Loucy (cell line): ENCODE data around the gene EVI5.

Experiments used
- H2AFZ ChIP-seq: fragments of 200-600 bp; sonication (generic); 2 replicates; pipeline ENCODE4 v1.6.0; 2016; ENCODE audit warnings: antibody characterized with exemption, mild to moderate bottlenecking, low read length, moderate library complexity
- H3F3A ChIP-seq: fragments of 200-600 bp; 2 replicates; pipeline ENCODE4 v1.6.0; 2016; ENCODE audit warnings: antibody characterized with exemption, low read depth, mild to moderate bottlenecking
- H3K27me3 ChIP-seq: fragments of 200-600 bp; sonication (generic); 2 replicates; pipeline ENCODE4 v1.6.1; 2014; ENCODE audit warnings: low read length, mild to moderate bottlenecking; ENCODE audit not compliant: insufficient read depth, poor library complexity, severe bottlenecking
- H3K36me3 ChIP-seq: fragments of 200-600 bp; sonication (generic); 2 replicates; pipeline ENCODE4 v1.6.1; 2016; ENCODE audit warnings: low read length; ENCODE audit not compliant: insufficient read depth
- H3K4me1 ChIP-seq: fragments of 200-600 bp; sonication (generic); 2 replicates; pipeline ENCODE4 v1.5.1; 2014; ENCODE audit warnings: low read length, mild to moderate bottlenecking; ENCODE audit not compliant: insufficient read depth, poor library complexity, severe bottlenecking
- H3K4me2 ChIP-seq: fragments of 200-600 bp; sonication (generic); 2 replicates; pipeline ENCODE4 v1.6.0; 2014; ENCODE audit warnings: antibody characterized with exemption, low read length, low read depth, mild to moderate bottlenecking; ENCODE audit not compliant: poor library complexity, severe bottlenecking
- H3K4me3 ChIP-seq: fragments of 200-600 bp; sonication (generic); 2 replicates; pipeline ENCODE4 v1.5.1; 2014; ENCODE audit warnings: low read length, mild to moderate bottlenecking, mixed read lengths; ENCODE audit not compliant: poor library complexity, severe bottlenecking
- H3K79me2 ChIP-seq: fragments of 200-600 bp; sonication (generic); 2 replicates; pipeline ENCODE4 v1.6.1; 2014; ENCODE audit warnings: low read length; ENCODE audit not compliant: insufficient read depth
- H3K9ac ChIP-seq: fragments of 200-600 bp; sonication (generic); 2 replicates; pipeline ENCODE4 v1.6.0; 2014; ENCODE audit warnings: mild to moderate bottlenecking, low read depth, low read length, moderate library complexity; ENCODE audit not compliant: poor library complexity, severe bottlenecking
- H3K9me2 ChIP-seq: fragments of 200-600 bp; sonication (generic); replicated peaks from 2 replicates; pipeline ENCODE4 v1.6.1; 2016; ENCODE audit warnings: low read depth, low read length, mixed read lengths
- H3K9me3 ChIP-seq: fragments of 200-600 bp; sonication (generic); 2 replicates; pipeline ENCODE4 v1.6.1; 2014; ENCODE audit warnings: mild to moderate bottlenecking, antibody characterized with exemption, low read length, low read depth; ENCODE audit not compliant: insufficient read depth
- H4K20me1 ChIP-seq: fragments of 200-600 bp; sonication (generic); 2 replicates; pipeline ENCODE4 v1.6.0; 2014; ENCODE audit warnings: antibody characterized with exemption, low read length, mild to moderate bottlenecking; ENCODE audit not compliant: insufficient read depth, poor library complexity, severe bottlenecking
- EZH2phosphoT487 ChIP-seq: fragments of 200-600 bp; IDR thresholded peaks from 2 replicates; pipeline ENCODE4 v1.6.1; 2018; ENCODE audit warnings: antibody characterized with exemption, mild to moderate bottlenecking, moderate library complexity, borderline replicate concordance
- TF ChIP-seq, protein P1 (sequence below): fragments of 200-600 bp; sonication (generic); conservative IDR thresholded peaks from 2 replicates; pipeline ENCODE4 v1.5.1; 2014; ENCODE audit warnings: mild to moderate bottlenecking, antibody characterized with exemption, low read length

The EVI5 gene

DNA sequence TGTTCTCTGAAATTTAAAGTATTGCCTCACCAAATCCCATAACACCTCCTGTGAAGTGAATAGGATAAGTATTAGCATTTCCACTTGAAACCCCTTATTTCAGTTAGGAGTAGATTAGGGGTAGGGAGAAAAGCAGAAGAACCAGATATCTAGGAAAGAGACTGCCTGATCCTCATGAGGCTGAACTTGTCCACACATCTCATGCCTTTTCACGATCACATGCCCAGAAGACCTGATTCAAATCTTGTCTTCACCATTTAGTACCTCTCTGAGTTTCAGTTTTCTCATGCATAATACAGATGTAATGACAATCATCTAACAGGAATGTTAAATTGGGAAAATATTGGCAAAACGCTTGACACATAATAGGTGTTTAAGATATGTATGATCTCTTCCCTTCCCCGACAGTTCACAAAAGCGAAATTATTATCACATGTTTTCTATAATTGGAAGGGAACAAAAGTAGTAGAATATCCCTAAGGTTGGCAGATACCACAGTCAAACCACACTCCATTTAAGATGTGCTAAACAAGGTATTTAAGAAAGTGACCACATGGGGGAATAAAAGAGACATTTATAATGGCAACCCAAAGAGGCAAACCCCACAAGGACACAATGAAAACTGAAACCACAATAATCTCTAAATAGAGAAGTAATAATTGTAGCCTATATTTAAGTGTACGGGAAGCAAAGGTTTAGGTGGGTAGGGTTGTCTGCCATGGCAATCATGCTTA, 323.4 kb downstream of the EVI5 start:
- Histone ChIP-seq H3K9ac (no peak overlapping the region), H4K20me1 (no peaks in the 10 kb centered on the region), H3K4me1 (peaks cover 58% of the 10 kb centered on the region), H3K9me3 (no peaks in the 10 kb centered on the region), H3K4me2 (peak overlapping the region; percentile 75), H3K27me3 (no peaks in the 10 kb centered on the region), H3K9me2 (no peaks in the 10 kb centered on the region), H3K36me3 (no peaks in the 10 kb centered on the region), H3F3A (peaks cover 4% of the 10 kb centered on the region; the same call in 1 of the 2 replicates), H3K4me3 (no peak overlapping the region), H3K79me2 (no peaks in the 10 kb centered on the region), H2AFZ (peak overlapping the region; percentile 37)
- TF ChIP-seq, protein P1, sequence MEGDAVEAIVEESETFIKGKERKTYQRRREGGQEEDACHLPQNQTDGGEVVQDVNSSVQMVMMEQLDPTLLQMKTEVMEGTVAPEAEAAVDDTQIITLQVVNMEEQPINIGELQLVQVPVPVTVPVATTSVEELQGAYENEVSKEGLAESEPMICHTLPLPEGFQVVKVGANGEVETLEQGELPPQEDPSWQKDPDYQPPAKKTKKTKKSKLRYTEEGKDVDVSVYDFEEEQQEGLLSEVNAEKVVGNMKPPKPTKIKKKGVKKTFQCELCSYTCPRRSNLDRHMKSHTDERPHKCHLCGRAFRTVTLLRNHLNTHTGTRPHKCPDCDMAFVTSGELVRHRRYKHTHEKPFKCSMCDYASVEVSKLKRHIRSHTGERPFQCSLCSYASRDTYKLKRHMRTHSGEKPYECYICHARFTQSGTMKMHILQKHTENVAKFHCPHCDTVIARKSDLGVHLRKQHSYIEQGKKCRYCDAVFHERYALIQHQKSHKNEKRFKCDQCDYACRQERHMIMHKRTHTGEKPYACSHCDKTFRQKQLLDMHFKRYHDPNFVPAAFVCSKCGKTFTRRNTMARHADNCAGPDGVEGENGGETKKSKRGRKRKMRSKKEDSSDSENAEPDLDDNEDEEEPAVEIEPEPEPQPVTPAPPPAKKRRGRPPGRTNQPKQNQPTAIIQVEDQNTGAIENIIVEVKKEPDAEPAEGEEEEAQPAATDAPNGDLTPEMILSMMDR: peak; percentile 57
- TF ChIP-seq EZH2phosphoT487: no peak

DNA sequence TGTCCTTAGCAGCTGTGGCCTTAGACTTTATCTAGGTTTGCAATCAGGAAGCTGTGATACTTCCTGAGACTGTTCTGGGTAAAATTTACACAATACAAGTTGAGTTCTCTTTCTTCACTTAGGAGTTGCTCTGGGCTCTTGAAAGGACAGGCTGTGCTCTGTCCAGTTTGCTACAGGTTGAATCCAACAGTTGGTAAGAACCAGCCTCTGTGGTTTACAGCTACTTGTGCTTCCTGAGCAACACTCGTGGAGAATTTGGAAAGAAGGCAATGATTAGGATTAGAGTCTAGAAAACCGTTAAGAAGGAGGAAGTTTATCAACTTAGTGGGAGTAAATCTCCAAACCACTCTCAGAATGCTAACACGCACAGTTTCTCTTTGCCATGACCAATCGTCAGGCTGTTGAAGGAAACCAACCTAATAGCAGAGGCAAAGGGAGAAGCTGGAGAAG, 325.0 kb downstream of the EVI5 start:
- no peaks in the 10 kb centered on the region for H3K27me3 ChIP-seq
- no peaks in the 10 kb centered on the region for H3K9me3 ChIP-seq
- H3K9ac ChIP-seq: peak overlapping the region; percentile 70

More for the DNA sequence above, 325.0 kb downstream of the EVI5 start:
- Histone ChIP-seq H3K4me2 (peak overlapping the region; percentile 75), H3K79me2 (no peaks in the 10 kb centered on the region), H3K4me1 (peaks cover 50% of the 10 kb centered on the region), H3K36me3 (no peaks in the 10 kb centered on the region), H3K4me3 (peak overlapping the region; percentile 69), H2AFZ (peak overlapping the region; percentile 69), H3F3A (peaks cover 4% of the 10 kb centered on the region; the same call in 1 of the 2 replicates), H3K9me2 (no peaks in the 10 kb centered on the region), H4K20me1 (no peaks in the 10 kb centered on the region)
- TF ChIP-seq EZH2phosphoT487: no peak
- TF ChIP-seq, protein P1: no peak
